CD4-positive, CD25-positive, alpha-beta regulatory T cell (primary cell): Measurements from ENCODE around the gene PPP1R13L. TPM values are rescaled to one million over a fixed set of nuclear protein-coding genes. Genes with fewer than 3 reads are reported as not detected.
A peak's percentile ranks its signal among the peaks of the same experiment; 100 is the strongest.

Experiments used
- ATAC-seq, 2 donors: fragments of 150-1000 bp; cut with Tn5 transposase; one replicate each; pipeline ENCODE4 v1.10.0; 2021; ENCODE audit warnings: low read depth in 2 of 2, moderate number of reproducible peaks in 2 of 2, moderate library complexity in 1 of 2
- DNase-seq, 3 donors: peaks; one replicate each; pipeline versions ENCODE4 v3.0.0 to v3.0.0-alpha.2; 2012 to 2022; ENCODE audit warnings: mixed read lengths in 1 of 3
- H3K27ac ChIP-seq: one replicate; pipeline ENCODE4 v1.7.0; 2013; ENCODE audit warnings: mild to moderate bottlenecking, low read length; ENCODE audit not compliant: insufficient read depth, poor library complexity, severe bottlenecking
- H3K27me3 ChIP-seq: one replicate; pipeline ENCODE4 v1.7.0; 2013; ENCODE audit warnings: low read length; ENCODE audit not compliant: control insufficient read depth, insufficient read depth
- H3K36me3 ChIP-seq: one replicate; pipeline ENCODE4 v1.7.0; 2013; ENCODE audit warnings: mild to moderate bottlenecking, low read length, moderate library complexity; ENCODE audit not compliant: control insufficient read depth, insufficient read depth
- H3K4me1 ChIP-seq: 2 replicates; pipeline ENCODE4 v1.7.0; 2013; ENCODE audit warnings: mild to moderate bottlenecking, low read length; ENCODE audit not compliant: insufficient read depth, control insufficient read depth, poor library complexity, severe bottlenecking
- H3K4me3 ChIP-seq: one replicate; pipeline ENCODE4 v1.7.0; 2013; ENCODE audit warnings: low read depth, mild to moderate bottlenecking, low read length, moderate library complexity
- H3K9me3 ChIP-seq, 2 experiments: 1 replicate in 1 of 2; 2 replicates in 1 of 2; pipeline ENCODE4 v1.7.0; 2013; ENCODE audit warnings: low read length in 2 of 2, mild to moderate bottlenecking in 1 of 2, moderate library complexity in 1 of 2; ENCODE audit not compliant: control insufficient read depth in 2 of 2
- H3K27ac Mint-ChIP-seq, 3 donors: one replicate each; pipeline ENCODE4 v1.8.0; 2020 to 2022; ENCODE audit warnings: mild to moderate bottlenecking in 3 of 3, mixed read lengths in 3 of 3, moderate library complexity in 2 of 3
- H3K27me3 Mint-ChIP-seq: one replicate; pipeline ENCODE4 v1.8.0; 2022; ENCODE audit warnings: mild to moderate bottlenecking, mixed read lengths
- H3K36me3 Mint-ChIP-seq: one replicate; pipeline ENCODE4 v1.8.0; 2020; ENCODE audit warnings: mixed read lengths
- H3K4me1 Mint-ChIP-seq, 4 donors: one replicate each; pipeline ENCODE4 v1.8.0; 2020 to 2022; ENCODE audit warnings: mixed read lengths in 4 of 4, mild to moderate bottlenecking in 1 of 4
- H3K4me3 Mint-ChIP-seq, 4 donors: one replicate each; pipeline ENCODE4 v1.8.0; 2020 to 2022; ENCODE audit warnings: mild to moderate bottlenecking in 4 of 4, mixed read lengths in 4 of 4, moderate library complexity in 3 of 4
- H3K9me3 Mint-ChIP-seq, 7 donors: one replicate each; pipeline ENCODE4 v1.8.0; 2020 to 2022; ENCODE audit warnings: mixed read lengths in 7 of 7, mild to moderate bottlenecking in 3 of 7, moderate library complexity in 2 of 7
- polyA plus RNA-seq, 4 donors: library from polyadenylated mRNA; unstranded; fragments of 300-500 nt; fragmentation: Illumina TruSeq; gene quantifications; one replicate each; pipeline ENCODE4 v1.2.3, GENCODE V29; 2021
- total RNA-seq: library from RNA; stranded (reverse); gene quantifications from one replicate; pipeline ENCODE4 v1.2.3, GENCODE V29; 2022

The PPP1R13L gene
- total and polyA plus RNA-seq, 5 donors from 2014 or later, result 0.17 to 7.4 (median 0.93) TPM

DNA sequence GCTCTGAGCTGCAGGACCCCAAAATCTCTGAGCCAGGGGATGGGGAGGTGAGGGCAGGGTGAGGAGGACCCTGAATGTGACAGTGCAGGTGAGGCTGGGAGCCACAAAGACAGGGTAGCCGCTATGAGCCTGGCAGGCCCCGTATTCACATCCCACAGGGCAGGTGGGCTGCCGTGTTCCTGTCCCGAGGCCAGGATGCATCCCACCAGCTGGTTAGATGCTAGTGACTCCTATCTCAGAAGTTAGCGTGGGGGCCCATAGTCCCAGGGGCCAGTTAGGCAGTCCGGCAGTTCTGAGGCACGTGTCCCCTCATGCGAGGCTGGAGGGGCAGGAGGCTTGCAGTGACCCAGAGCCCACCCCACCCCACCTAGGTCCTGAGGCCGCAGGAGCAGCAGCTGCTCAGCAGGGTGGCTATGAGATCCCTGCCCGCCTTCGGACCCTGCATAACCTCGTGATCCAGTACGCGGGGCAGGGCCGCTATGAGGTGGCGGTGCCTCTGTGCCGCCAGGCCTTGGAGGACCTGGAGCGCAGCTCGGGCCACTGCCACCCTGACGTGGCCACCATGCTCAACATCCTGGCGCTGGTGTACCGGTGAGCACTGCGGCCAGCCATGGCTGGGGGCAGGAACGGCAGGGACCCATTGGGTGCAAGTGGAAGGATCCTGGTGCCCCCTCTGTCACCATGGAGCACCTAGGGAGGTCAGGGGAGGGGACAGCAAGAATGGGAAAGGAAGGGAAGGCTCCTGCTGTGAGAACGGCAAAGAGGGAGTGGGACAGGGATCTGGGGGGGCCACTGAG lies 57.1 kb downstream of the PPP1R13L start:
- peaks cover 9% of the 10 kb centered on the region for H3K36me3 Mint-ChIP-seq
- Histone ChIP-seq H3K4me1 (no peaks in the 10 kb centered on the region), H3K27me3 (peaks cover under 1% of the 10 kb centered on the region), H3K27ac (no peak overlapping the region), H3K4me3 (no peak overlapping the region), H3K36me3 (peaks cover 4% of the 10 kb centered on the region), H3K9me3 (no peaks in the 10 kb centered on the region)
- H3K27ac Mint-ChIP-seq, result no peak overlapping the region
- H3K27me3 Mint-ChIP-seq, result peaks cover 6% of the 10 kb centered on the region
- ATAC-seq (no peak), DNase-seq (no peak)
- H3K4me1 Mint-ChIP-seq, result no peaks in the 10 kb centered on the region
- H3K4me3 Mint-ChIP-seq, result no peak overlapping the region
- no peaks in the 10 kb centered on the region for H3K9me3 Mint-ChIP-seq

DNA sequence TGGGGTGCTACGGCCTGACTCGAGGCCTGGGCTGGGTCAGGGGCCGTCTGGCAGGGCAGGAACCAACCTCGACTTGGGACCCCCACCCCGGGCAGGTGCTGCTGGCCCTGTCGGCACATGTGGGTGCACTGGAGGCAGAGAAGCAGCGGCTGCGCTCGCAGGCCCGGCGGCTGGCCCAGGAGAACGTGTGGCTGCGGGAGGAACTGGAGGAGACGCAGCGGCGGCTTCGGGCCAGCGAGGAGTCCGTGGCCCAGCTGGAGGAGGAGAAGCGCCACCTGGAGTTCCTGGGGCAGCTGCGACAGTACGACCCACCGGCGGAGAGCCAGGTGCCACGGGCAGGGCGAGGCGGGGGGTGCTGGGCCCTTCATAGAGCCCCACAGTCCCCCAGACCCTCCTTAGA lies 58.4 kb downstream of the PPP1R13L start:
- H3K4me1 Mint-ChIP-seq, result no peaks in the 10 kb centered on the region
- H3K4me3 Mint-ChIP-seq, result no peak overlapping the region
- H3K36me3 Mint-ChIP-seq, result peaks cover 8% of the 10 kb centered on the region
- no peak overlapping the region for H3K27ac Mint-ChIP-seq
- ATAC-seq (no peak), DNase-seq (no peak)
- no peak overlapping the region for H3K4me3 ChIP-seq
- H3K27me3 Mint-ChIP-seq, result peaks cover 6% of the 10 kb centered on the region
- no peaks in the 10 kb centered on the region for H3K9me3 ChIP-seq
- H3K9me3 Mint-ChIP-seq, result no peaks in the 10 kb centered on the region
- no peaks in the 10 kb centered on the region for H3K4me1 ChIP-seq
- H3K27me3 ChIP-seq, result peaks cover 6% of the 10 kb centered on the region
- H3K36me3 ChIP-seq, result peaks cover 2% of the 10 kb centered on the region
- no peak overlapping the region for H3K27ac ChIP-seq

DNA sequence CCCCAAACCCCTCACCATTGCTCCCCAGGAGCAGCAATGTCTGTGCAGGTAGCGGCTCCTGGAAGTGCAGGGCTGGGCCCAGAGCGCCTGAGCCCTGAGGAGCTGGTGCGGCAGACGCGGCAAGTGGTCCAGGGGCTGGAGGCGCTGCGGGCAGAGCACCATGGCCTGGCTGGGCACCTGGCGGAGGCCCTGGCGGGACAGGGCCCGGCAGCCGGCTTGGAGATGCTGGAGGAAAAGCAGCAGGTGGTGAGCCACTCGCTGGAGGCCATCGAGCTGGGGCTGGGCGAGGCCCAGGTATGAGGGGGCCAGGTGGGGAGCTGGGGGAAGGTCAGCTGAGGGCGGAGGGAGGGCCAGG lies 59.4 kb downstream of the PPP1R13L start:
- Mint-ChIP-seq H3K4me3 (no peak overlapping the region), H3K4me1 (no peaks in the 10 kb centered on the region), H3K27ac (no peak overlapping the region), H3K27me3 (peaks cover 6% of the 10 kb centered on the region), H3K9me3 (no peaks in the 10 kb centered on the region), H3K36me3 (peaks cover 5% of the 10 kb centered on the region)
- DNase-seq, result no peak
- no peak overlapping the region for H3K27ac ChIP-seq
- H3K36me3 ChIP-seq, result no peaks in the 10 kb centered on the region
- H3K4me3 ChIP-seq, result no peak overlapping the region
- peaks cover 7% of the 10 kb centered on the region for H3K4me1 ChIP-seq
- no peak for ATAC-seq
- H3K9me3 ChIP-seq, result no peaks in the 10 kb centered on the region
- H3K27me3 ChIP-seq, result peaks cover 6% of the 10 kb centered on the region

DNA sequence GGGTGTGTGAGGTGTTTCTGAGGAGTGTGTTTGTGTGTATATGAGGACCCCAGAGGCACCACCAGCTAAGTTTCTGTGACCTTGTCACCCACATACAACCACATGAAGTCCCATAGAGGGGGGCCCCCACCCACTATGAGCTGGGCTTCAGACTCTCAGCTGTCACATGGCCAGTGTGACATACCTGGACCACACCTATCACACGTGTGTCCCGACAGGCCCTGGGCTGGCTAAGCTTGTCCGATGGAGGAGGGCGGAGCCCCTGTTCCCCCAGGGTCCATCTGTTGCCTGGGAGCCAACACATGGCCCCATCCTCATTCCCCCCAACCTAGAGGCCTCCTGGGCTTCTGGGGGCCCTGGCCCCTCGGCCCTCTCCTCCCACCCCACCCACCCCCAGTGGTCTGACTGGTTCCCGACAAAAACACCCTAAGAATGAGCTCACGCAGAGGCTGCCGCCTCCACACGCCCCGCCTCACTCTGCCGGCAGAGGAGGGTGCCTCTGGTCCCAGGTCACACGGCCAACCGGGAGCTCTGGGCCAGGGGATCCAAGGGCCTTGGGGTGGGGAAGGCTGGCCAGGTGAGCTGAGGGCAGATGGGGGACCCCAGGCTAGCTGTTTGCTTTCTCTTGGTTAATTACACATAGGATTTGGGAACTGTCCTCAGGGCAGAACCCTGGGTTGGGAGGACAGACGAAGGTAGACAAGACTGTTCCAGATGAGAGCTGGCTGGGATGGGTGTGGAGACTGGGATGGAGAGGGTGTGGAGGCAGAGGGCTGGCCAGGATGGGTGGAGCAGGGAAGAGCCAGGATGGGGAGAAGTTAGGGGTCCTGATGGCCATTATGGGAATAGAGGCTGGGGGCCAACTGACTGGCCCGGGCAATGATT lies 60.0 kb downstream of the PPP1R13L start:
- Histone ChIP-seq H3K27ac (no peak overlapping the region), H3K27me3 (peaks cover 6% of the 10 kb centered on the region), H3K9me3 (no peaks in the 10 kb centered on the region), H3K4me3 (no peak overlapping the region), H3K36me3 (no peaks in the 10 kb centered on the region), H3K4me1 (peaks cover 10% of the 10 kb centered on the region)
- H3K27me3 Mint-ChIP-seq, result peaks cover 11% of the 10 kb centered on the region
- peaks cover 2% of the 10 kb centered on the region for H3K36me3 Mint-ChIP-seq
- ATAC-seq, result no peak
- H3K4me1 Mint-ChIP-seq, result peaks cover 0 to 5% (median 3%) of the 10 kb centered on the region in 4 donors
- H3K4me3 Mint-ChIP-seq, result no peak overlapping the region
- no peak for DNase-seq
- H3K27ac Mint-ChIP-seq, result peak overlapping the region in 1 of 3 donors; percentile 40
- peaks cover 0 to 2% (median 0%) of the 10 kb centered on the region in 7 donors for H3K9me3 Mint-ChIP-seq

DNA sequence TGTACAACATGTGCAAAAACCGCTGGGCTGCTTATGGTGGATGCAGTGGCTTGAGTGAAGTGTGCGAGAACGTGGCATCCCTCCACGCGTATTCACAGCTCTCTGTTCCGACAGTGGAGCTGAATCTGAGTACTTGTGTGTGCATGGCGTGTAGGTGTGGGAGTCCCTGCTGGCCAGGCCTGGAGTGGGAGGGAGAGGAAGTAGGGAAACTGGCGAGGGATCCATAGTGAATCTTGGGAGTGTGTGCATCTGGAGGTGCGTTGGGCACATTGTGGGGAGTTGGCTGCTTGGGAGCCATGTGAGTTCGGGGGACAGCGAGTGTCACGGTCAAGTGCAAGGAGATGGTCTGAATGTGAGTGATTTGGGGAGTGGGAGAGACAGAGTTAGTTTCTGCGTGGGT lies 62.0 kb downstream of the PPP1R13L start:
- peaks cover 0 to 9% (median 6%) of the 10 kb centered on the region in 4 donors for H3K4me1 Mint-ChIP-seq
- Histone ChIP-seq H3K4me1 (peaks cover 10% of the 10 kb centered on the region), H3K36me3 (no peaks in the 10 kb centered on the region), H3K27ac (no peak overlapping the region), H3K27me3 (peaks cover 6% of the 10 kb centered on the region), H3K9me3 (no peaks in the 10 kb centered on the region), H3K4me3 (no peak overlapping the region)
- H3K9me3 Mint-ChIP-seq, result peaks cover 0 to 2% (median 0%) of the 10 kb centered on the region in 7 donors
- H3K27me3 Mint-ChIP-seq, result peaks cover 28% of the 10 kb centered on the region
- H3K4me3 Mint-ChIP-seq, result no peak overlapping the region
- no peaks in the 10 kb centered on the region for H3K36me3 Mint-ChIP-seq
- DNase-seq (no peak), ATAC-seq (no peak)
- no peak overlapping the region for H3K27ac Mint-ChIP-seq

DNA sequence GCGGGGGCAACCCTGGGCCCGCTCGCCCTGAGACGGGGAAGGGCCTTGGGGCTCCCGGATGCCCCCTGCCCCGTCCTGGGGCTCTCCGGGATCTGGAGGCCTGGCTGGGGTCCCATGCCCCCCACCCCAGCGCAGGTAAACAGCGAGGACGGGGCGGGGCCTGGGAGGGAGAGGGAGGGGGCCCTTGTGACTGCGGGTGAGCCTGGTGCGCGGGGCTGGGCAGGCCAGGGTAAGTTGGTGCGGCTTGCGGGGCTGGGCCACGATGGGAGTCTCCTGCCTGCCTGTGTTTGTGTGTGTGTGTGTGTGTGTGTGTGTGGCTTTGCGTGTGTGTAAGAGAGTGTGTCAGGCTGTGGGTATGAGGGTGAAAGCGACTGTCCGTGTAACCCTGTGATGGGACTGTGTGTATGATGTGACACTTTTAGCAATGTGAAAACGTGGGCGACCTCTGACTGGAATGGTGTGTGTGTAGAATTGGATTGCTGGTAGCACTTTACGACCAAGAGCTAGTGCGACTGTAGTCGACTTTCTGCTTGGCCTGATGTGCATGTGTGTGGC lies 63.9 kb downstream of the PPP1R13L start:
- Histone ChIP-seq H3K9me3 (no peaks in the 10 kb centered on the region), H3K4me3 (no peak overlapping the region), H3K4me1 (peaks cover 10% of the 10 kb centered on the region), H3K36me3 (no peaks in the 10 kb centered on the region), H3K27ac (no peak overlapping the region), H3K27me3 (peaks cover 6% of the 10 kb centered on the region)
- no peak for DNase-seq
- no peak for ATAC-seq
- Mint-ChIP-seq H3K27ac (no peak overlapping the region), H3K4me1 (peaks cover 0 to 9% (median 6%) of the 10 kb centered on the region in 4 donors), H3K36me3 (no peaks in the 10 kb centered on the region), H3K27me3 (peaks cover 35% of the 10 kb centered on the region), H3K9me3 (peaks cover 0 to 4% (median 0%) of the 10 kb centered on the region in 7 donors), H3K4me3 (no peak overlapping the region)

DNA sequence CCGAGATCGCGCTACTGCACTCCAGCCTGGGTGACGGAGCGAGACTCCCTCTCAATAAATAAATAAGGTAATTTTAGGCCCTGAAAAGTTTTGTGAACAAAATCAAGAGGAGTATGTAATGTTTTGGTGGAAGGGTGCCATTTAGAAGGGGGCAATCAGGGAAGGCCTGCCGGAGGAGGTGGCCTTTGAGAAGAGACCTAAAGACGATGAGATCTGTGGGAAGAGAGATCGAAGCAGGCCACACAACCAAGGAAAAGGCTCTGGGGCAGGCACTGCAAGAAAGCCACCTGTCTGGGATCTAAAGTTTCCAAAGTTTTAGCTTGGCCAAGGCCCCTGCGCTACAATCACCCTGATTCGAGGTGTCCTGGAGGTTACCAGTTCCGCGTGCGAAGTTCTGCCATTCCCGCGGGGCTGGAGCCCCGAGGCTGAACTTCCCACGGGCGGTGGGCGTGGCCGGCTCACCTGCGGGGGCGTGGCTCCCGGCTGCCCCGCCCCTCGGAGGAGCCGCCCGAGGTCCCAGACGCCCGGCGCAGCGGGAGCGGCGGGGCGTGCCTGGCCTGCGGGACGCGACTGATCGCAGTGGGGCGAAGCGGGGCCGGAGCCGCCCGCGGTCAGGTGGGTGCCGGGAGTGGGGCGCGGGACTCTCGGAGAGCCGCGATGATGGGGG lies 64.5 kb downstream of the PPP1R13L start, which contains the start of gene KLC3:
Gene KLC3, plus strand, starts transcription at position 519 of the 667 bp plus-strand sequence. CDS start 4,792 bp downstream, outside the sequence.
- no peaks in the 10 kb centered on the region for H3K9me3 ChIP-seq
- peak within 1 kb of the TSS in 3 of 4 donors; percentile 69 to 78 (median 72) for H3K4me3 Mint-ChIP-seq
- H3K36me3 Mint-ChIP-seq, result no peaks in the 10 kb centered on the region
- peaks cover 6% of the 10 kb centered on the region for H3K27me3 ChIP-seq
- ATAC-seq (no peak), DNase-seq (peak in 2 of 3 donors; percentile 11 to 31)
- H3K27ac Mint-ChIP-seq, result no peak within 1 kb of the TSS
- peaks cover 10% of the 10 kb centered on the region for H3K4me1 ChIP-seq
- H3K27ac ChIP-seq, result no peak within 1 kb of the TSS
- H3K36me3 ChIP-seq, result no peaks in the 10 kb centered on the region
- H3K4me1 Mint-ChIP-seq, result peaks cover 0 to 9% (median 6%) of the 10 kb centered on the region in 4 donors
- no peak within 1 kb of the TSS for H3K4me3 ChIP-seq
- H3K9me3 Mint-ChIP-seq, result peaks cover 0 to 4% (median 0%) of the 10 kb centered on the region in 7 donors
- H3K27me3 Mint-ChIP-seq, result peaks cover 32% of the 10 kb centered on the region
